Hepatocyte (in vitro differentiated cells): Measurements from ENCODE around the gene TSR3. TPM values are rescaled to one million over a fixed set of nuclear protein-coding genes. Genes with fewer than 3 reads are reported as not detected.

Experiments
- DNase-seq: peaks from one replicate; pipeline ENCODE4 v3.0.0-alpha.2; 2016; ENCODE audit warnings: low spot score
- H2AFZ ChIP-seq: fragments of 200-600 bp; sonication (generic); 2 replicates; pipeline ENCODE4 v1.6.0; 2016; ENCODE audit warnings: antibody characterized with exemption, mild to moderate bottlenecking
- H3K27ac ChIP-seq: fragments of 200-600 bp; sonication (generic); 2 replicates; pipeline ENCODE4 v1.5.1; 2016; ENCODE audit warnings: mild to moderate bottlenecking
- H3K27me3 ChIP-seq: fragments of 200-600 bp; sonication (generic); 2 replicates; pipeline ENCODE4 v1.6.1; 2016
- H3K36me3 ChIP-seq: fragments of 200-600 bp; sonication (generic); replicated peaks from 2 replicates; pipeline ENCODE4 v1.5.1; 2016; ENCODE audit warnings: low read depth; ENCODE audit not compliant: insufficient read depth
- H3K4me1 ChIP-seq: fragments of 200-600 bp; sonication (generic); 2 replicates; pipeline ENCODE4 v1.5.1; 2016; ENCODE audit warnings: mild to moderate bottlenecking, moderate library complexity; ENCODE audit not compliant: insufficient read depth
- H3K4me2 ChIP-seq: fragments of 200-600 bp; sonication (generic); 2 replicates; pipeline ENCODE4 v1.6.0; 2016
- H3K4me3 ChIP-seq: fragments of 200-600 bp; sonication (generic); 2 replicates; pipeline ENCODE4 v1.5.1; 2016; ENCODE audit warnings: mild to moderate bottlenecking
- H3K79me2 ChIP-seq: fragments of 200-600 bp; sonication (generic); 2 replicates; pipeline ENCODE4 v1.6.0; 2017; ENCODE audit warnings: mild to moderate bottlenecking
- H3K9me2 ChIP-seq: fragments of 200-600 bp; sonication (generic); replicated peaks from 2 replicates; pipeline ENCODE4 v1.6.0; 2017; ENCODE audit warnings: mild to moderate bottlenecking; ENCODE audit not compliant: insufficient read depth
- H3K9me3 ChIP-seq: fragments of 200-600 bp; sonication (generic); 2 replicates; pipeline ENCODE4 v1.5.1; 2016; ENCODE audit warnings: low read depth, mild to moderate bottlenecking
- H4K20me1 ChIP-seq: fragments of 200-600 bp; sonication (generic); 2 replicates; pipeline ENCODE4 v1.6.0; 2016; ENCODE audit warnings: mild to moderate bottlenecking; ENCODE audit not compliant: insufficient read depth, poor library complexity, severe bottlenecking
- EZH2 ChIP-seq: fragments of 200-600 bp; sonication (generic); IDR thresholded peaks from 2 replicates; pipeline ENCODE4 v1.6.1; 2016; ENCODE audit warnings: antibody characterized with exemption, mild to moderate bottlenecking, borderline replicate concordance
- EZH2phosphoT487 ChIP-seq: fragments of 200-600 bp; sonication (generic); IDR thresholded peaks from one replicate; pipeline ENCODE4 v1.6.1; 2018; ENCODE audit warnings: antibody characterized with exemption, mild to moderate bottlenecking, low read depth, moderate library complexity; ENCODE audit not compliant: unreplicated experiment, severe bottlenecking
- WGBS: methylation state at CpG from one replicate; pipeline ENCODE4 v1.1.6; 2016; ENCODE audit warnings: low lambda C conversion rate; ENCODE audit errors: missing lambda C conversion rate; 5-methylcytosine and 5-hydroxymethylcytosine counted together
- polyA plus RNA-seq: library from polyadenylated mRNA; unstranded; fragments of >200 nt; fragmentation: Nextera tagmentation; extraction: Ambion mirVana; gene quantifications from 2 replicates; pipeline ENCODE4 v1.2.1, GENCODE V29; 2016
- total RNA-seq: library from RNA; depleted of rRNA; stranded (reverse); fragments of >200 nt; gene quantifications from 2 replicates; pipeline ENCODE4 v1.2.3, GENCODE V29; 2014
- TF ChIP-seq, protein P1 (sequence below): fragments of 200-600 bp; sonication (generic); IDR thresholded peaks from 2 replicates; pipeline ENCODE4 v1.5.1; 2016; ENCODE audit warnings: antibody characterized with exemption, mild to moderate bottlenecking; ENCODE audit not compliant: poor library complexity

Gene TSR3
- total and polyA plus RNA-seq, 2 experiments from 2014 or later, result 73.0 to 137 TPM

GRCh38 chr16:1345087-1345486 lies 6.6 kb downstream of the TSR3 start:
- Histone ChIP-seq H3K4me3 (no peak overlapping the region), H3K4me2 (no peak overlapping the region), H3K27ac (no peak overlapping the region), H3K79me2 (no peaks in the 10 kb centered on the region), H3K27me3 (no peaks in the 10 kb centered on the region), H3K4me1 (no peaks in the 10 kb centered on the region), H2AFZ (no peak overlapping the region), H3K9me2 (no peaks in the 10 kb centered on the region), H4K20me1 (no peaks in the 10 kb centered on the region), H3K9me3 (no peaks in the 10 kb centered on the region), H3K36me3 (no peaks in the 10 kb centered on the region)
- 81% methylated on average over 10 of the region's 11 CpGs for WGBS
- TF ChIP-seq EZH2phosphoT487, result no peak
- TF ChIP-seq, protein P1, sequence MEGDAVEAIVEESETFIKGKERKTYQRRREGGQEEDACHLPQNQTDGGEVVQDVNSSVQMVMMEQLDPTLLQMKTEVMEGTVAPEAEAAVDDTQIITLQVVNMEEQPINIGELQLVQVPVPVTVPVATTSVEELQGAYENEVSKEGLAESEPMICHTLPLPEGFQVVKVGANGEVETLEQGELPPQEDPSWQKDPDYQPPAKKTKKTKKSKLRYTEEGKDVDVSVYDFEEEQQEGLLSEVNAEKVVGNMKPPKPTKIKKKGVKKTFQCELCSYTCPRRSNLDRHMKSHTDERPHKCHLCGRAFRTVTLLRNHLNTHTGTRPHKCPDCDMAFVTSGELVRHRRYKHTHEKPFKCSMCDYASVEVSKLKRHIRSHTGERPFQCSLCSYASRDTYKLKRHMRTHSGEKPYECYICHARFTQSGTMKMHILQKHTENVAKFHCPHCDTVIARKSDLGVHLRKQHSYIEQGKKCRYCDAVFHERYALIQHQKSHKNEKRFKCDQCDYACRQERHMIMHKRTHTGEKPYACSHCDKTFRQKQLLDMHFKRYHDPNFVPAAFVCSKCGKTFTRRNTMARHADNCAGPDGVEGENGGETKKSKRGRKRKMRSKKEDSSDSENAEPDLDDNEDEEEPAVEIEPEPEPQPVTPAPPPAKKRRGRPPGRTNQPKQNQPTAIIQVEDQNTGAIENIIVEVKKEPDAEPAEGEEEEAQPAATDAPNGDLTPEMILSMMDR, result no peak
- no peak for TF ChIP-seq EZH2
- no peak for DNase-seq

GRCh38 chr16:1344499-1344898 lies 7.2 kb downstream of the TSR3 start:
- Histone ChIP-seq H2AFZ (no peak overlapping the region), H3K9me2 (no peaks in the 10 kb centered on the region), H3K27ac (no peak overlapping the region), H3K4me2 (no peak overlapping the region), H3K79me2 (no peaks in the 10 kb centered on the region), H3K27me3 (no peaks in the 10 kb centered on the region), H3K4me1 (no peaks in the 10 kb centered on the region), H4K20me1 (no peaks in the 10 kb centered on the region), H3K36me3 (no peaks in the 10 kb centered on the region), H3K4me3 (no peak overlapping the region), H3K9me3 (no peaks in the 10 kb centered on the region)
- TF ChIP-seq EZH2phosphoT487, result no peak
- TF ChIP-seq, protein P1, result no peak
- no peak for TF ChIP-seq EZH2
- no peak for DNase-seq
- WGBS, result 92% methylated on average over 13 of the region's 14 CpGs

DNA sequence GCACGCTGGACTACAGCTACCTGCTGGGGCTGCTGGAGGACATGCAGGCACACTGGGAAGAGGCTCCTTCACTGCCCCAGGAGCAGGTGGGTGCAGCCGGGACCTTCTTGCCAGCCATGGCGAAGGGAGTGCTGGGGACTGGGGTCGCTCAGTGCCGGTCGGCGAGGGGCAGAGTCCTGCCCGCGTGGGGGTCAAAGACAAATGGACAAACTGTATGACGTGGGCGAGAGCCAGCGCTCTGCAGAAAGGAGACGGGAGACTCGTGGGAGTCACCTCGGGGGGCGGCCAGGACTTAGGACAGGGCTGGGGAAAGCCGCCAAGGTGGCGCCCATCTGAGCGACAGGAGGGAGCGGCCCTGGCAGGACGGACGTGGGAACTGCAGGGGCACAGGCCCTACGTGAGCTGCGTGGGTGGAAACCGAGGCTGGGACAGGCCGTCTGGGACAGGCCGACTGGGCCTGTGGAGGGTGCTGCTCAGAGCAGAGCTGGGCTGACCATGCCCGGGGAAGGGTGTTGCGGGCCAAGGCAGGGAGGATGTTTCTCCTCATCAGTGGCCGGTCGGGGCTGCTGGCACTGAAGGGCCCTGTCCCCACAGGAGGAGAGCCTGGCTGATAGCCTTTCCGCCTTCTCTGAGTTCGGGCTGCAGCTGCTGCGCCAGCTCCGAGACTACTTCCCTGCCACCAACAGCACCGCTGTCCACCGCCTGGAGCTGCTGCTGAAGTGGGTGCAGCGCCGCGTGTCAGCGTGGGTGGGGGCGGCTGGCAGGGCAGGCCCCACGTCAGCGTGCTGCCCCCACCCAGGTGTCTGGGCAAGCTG lies 8.0 kb downstream of the TSR3 start:
- Histone ChIP-seq H3K27me3 (no peaks in the 10 kb centered on the region), H3K9me2 (no peaks in the 10 kb centered on the region), H3K36me3 (no peaks in the 10 kb centered on the region), H4K20me1 (no peaks in the 10 kb centered on the region), H2AFZ (no peak overlapping the region), H3K4me2 (peak overlapping the region; percentile 74), H3K27ac (no peak overlapping the region), H3K79me2 (no peaks in the 10 kb centered on the region), H3K4me3 (no peak overlapping the region), H3K9me3 (no peaks in the 10 kb centered on the region), H3K4me1 (no peaks in the 10 kb centered on the region)
- WGBS, result 60% methylated on average over 43 of the region's 44 CpGs
- DNase-seq, result no peak
- TF ChIP-seq, protein P1, result no peak
- no peak for TF ChIP-seq EZH2
- no peak for TF ChIP-seq EZH2phosphoT487
